Measurements from ENCODE around the gene KRT76. TPM values are rescaled to one million over a fixed set of nuclear protein-coding genes. Genes with fewer than 3 reads are reported as not detected.

The KRT76 gene
- total RNA-seq, 2 experiments from 2014 or later: not detected

DNA sequence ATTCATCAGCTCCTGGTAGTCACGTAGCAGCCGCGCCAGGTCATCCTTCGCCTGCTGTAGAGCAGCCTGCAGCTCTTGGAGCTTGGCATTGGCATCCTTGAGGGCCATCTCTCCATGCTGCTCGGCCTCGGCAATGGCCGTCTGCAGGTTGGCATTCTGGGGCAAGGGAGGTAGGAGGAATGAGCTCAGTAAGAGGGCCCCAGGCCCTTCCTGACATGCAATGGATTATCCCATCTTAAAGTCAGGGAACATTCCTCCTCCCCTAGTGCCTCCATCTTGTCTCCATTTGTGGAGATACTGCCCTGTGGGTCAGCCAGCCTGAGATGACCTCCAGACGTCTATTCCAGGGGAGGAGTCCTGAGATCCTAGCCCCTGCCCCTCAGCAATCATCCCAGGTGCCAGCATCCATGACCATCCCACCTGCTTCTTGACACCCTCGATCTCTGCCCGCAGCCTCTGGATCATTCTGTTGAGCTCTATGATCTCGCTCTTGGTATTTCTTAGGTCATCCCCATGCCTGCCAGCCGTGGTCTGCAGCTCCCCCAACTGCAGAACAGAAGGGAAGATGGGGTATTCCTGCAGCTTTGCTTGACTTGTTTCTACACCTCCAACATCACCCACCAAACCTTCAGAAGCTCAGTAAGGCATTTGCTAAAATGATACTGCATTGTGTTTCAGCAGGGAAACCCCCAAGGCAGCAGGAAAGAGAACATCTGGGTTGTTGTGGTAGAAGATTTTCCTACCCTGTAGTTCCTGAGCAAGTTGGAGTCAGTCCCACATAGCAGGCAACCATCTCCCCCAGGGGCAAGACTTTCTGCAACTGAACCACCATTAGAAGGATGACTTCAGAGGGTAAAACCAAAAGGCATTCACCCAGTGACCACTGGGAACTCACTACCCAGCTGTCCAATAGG is 14.4 kb upstream of the KRT76 start:
- Mint-ChIP-seq H3K4me1 (ENCODE audit: low read depth) (peaks cover 13% of the 10 kb centered on the region), H3K9me3 (no peaks in the 10 kb centered on the region), H3K27ac (no peak overlapping the region), H3K4me3 (no peak overlapping the region), H3K27me3 (ENCODE audit: low read depth) (peaks cover 14% of the 10 kb centered on the region), H3K36me3 (ENCODE audit: low read depth) (no peaks in the 10 kb centered on the region)
- DNase-seq: no peak
- CTCF ChIA-PET: interaction anchor here (0.8 to 1.6 kb wide), 4 partner anchors 88 to 93 kb away, joined by 3 to 5 read pairs (median 4); no protein-coding TSS in a partner anchor
- intact Hi-C loops (cut with micrococcal nuclease): no loop called here

DNA sequence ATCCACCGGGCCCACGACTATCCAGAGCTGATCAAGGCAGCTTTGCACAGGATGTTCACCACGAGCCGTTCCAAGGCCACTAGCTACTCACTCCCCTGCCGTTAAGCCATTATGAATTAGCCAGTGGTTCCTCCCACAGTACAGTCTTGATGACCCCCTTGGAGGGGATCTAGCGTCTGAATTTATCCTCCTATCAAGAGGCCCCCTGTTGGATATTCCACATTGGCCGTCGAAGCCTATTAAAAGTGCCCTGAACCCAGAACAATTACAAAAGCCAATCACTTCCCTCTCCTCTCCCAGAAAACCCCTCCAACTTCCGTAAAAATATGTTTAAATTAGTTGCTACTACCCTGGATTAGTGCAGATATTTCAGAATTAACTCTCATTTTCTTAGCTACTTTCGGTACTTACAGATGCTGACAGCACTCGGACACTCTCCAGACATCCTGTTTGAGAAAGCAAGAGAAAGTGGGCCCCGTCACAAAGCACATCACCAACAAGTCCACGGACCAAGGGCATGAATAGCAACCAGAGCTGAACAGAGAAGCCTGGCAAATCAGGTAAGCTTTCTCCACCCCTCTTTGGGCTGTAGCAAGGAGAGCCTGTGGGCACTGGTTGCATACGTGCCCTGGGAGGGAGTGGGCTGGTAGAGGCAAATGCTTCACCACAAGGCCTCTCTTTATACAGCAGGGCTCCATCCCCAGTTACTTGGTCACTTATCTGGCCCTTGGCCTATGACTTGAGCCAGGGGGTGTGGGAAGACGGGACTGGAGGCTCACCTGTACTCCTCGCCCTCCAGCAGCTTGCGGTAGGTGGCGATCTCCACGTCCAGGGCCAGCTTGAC is 13.5 kb upstream of the KRT76 start:
- no peaks in the 10 kb centered on the region for H3K36me3 Mint-ChIP-seq (ENCODE audit: low read depth)
- no peak overlapping the region for H3K27ac Mint-ChIP-seq
- peaks cover 13% of the 10 kb centered on the region for H3K4me1 Mint-ChIP-seq (ENCODE audit: low read depth)
- no peak for DNase-seq
- no peaks in the 10 kb centered on the region for H3K9me3 Mint-ChIP-seq
- H3K27me3 Mint-ChIP-seq (ENCODE audit: low read depth): peaks cover 14% of the 10 kb centered on the region
- no peak overlapping the region for H3K4me3 Mint-ChIP-seq
- intact Hi-C loops (cut with micrococcal nuclease): no loop called here
- CTCF ChIA-PET: interaction anchor here (1.1 to 1.6 kb wide), 2 partner anchors 89 to 94 kb away, joined by 4 read pairs; no protein-coding TSS in a partner anchor

DNA sequence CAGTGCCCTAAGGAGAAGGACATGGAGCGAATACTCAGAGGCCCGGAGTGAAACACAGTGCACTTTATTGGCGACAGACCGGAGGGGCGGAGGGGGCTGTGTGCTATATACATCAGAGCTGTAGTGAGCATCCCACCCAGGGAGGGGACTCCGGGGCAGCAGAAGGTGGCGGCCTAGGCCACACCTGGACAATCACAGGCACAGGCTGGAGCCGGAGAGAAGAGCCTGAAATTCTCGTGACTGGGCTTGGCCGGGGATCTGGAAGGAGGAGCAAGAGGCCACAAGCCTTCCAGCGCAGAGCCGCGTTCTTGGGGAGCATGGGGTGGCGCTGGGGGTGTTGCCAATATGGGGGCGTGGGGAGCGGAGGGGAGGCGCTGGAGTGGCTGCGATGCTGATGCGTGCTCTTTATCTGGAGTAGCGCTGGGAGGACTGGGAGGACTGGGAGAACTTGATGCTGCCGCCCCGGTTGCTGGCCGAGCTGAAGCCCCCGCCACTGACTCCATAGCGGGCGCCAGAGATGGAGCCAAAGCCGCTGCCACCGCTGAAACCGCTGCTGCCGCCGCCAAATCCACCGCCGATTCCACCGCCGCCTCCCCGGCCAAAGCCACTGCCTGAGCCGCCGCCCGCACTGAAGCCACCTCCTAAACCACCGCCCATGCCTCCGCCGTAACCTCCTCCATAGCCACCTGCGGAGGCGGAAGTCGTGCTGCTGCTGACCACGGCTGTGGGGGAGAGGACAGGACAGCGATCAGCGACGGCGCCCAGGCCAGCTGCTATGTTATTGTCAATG is 12.7 kb upstream of the KRT76 start:
- CTCF ChIA-PET: interaction anchor here (1.1 to 1.6 kb wide), 2 partner anchors 90 to 95 kb away, joined by 4 read pairs; no protein-coding TSS in a partner anchor
- Mint-ChIP-seq H3K27ac (no peak overlapping the region), H3K27me3 (ENCODE audit: low read depth) (peaks cover 14% of the 10 kb centered on the region), H3K36me3 (ENCODE audit: low read depth) (no peaks in the 10 kb centered on the region), H3K4me3 (no peak overlapping the region), H3K9me3 (no peaks in the 10 kb centered on the region), H3K4me1 (ENCODE audit: low read depth) (peaks cover 13% of the 10 kb centered on the region)
- DNase-seq: peak; percentile 17
- intact Hi-C loops (cut with micrococcal nuclease): no loop called here

DNA sequence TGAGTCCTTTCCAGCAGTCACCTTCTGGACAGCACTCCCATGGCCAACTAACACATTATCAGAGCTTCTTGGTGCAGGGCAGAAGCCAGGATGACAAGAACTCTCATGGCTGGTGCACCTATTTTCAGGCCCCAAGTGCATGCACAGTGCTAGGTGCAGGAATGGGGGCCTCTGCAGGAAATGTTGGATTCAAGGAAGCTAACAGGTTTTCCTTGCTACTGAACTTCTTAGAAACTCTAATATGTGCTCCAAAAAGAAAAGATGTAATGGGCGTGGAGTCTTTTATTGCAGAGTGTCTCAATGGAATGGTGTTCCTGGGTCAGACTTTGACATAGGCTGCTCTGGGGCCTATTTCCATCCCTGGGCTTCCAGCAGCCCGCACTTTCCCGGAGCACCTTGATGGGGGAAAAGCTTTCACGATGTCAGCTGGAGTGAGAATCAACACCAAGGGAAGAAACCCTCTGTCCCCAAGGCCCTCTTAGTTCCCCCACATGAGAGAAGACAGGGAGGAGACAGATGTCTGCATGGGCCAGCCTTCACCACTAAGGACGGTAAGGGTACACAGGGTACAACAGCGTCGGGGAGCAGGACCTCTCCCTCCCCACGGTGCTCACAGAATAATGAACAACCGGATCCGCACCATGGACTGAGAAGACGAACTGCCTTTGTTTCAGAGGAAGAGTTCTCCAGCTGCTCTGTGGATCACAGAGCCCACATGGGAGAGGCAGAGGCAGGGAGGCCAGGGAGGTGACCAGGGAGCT is 11.9 kb upstream of the KRT76 start:
- Mint-ChIP-seq H3K27me3 (ENCODE audit: low read depth) (peaks cover 14% of the 10 kb centered on the region), H3K27ac (no peak overlapping the region), H3K4me3 (no peak overlapping the region), H3K4me1 (ENCODE audit: low read depth) (peaks cover 13% of the 10 kb centered on the region), H3K36me3 (ENCODE audit: low read depth) (no peaks in the 10 kb centered on the region), H3K9me3 (no peaks in the 10 kb centered on the region)
- intact Hi-C loops (cut with micrococcal nuclease): no loop called here
- DNase-seq: no peak
- CTCF ChIA-PET: interaction anchor here (0.7 kb wide), 1 partner anchor 209 kb away, joined by 3 read pairs; no protein-coding TSS in a partner anchor

DNA sequence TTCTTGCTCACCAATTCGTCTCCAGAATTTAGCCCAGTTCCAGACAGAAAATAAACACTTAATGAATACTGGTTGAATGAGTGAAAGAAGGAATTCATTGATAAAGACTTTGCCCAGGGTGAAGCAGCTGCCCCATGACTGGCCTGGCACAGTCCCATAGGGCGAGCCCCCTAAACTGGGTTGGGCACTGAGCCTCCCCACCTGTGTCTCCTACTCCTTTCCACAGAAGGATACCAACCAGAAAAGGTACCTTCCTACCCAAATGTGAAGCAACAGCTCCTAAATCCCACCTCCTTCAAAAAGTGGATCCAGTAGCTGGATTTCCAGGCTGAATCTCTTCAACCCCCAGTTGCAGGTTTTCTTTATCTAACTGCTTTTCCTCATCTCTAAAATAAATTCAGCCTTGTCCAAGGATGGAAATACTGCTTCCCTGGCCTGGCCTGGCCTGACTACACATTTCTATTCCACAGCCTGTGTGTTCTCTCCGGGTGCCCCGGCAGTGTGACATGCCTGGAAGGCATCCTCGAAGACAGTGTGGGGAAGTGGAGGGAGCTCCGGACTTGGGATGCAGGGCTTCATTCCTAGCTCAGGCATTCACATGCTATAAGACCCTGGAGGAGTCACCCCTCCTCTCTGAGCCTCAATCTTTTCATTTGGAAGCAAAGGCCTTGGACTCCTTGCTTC is 11.2 kb upstream of the KRT76 start:
- DNase-seq: no peak
- no peak overlapping the region for H3K4me3 Mint-ChIP-seq
- peaks cover 13% of the 10 kb centered on the region for H3K4me1 Mint-ChIP-seq (ENCODE audit: low read depth)
- CTCF ChIA-PET: interaction anchor here (0.7 kb wide), 1 partner anchor 208 kb away, joined by 3 read pairs; no protein-coding TSS in a partner anchor
- intact Hi-C loops (cut with micrococcal nuclease): no loop called here
- H3K27me3 Mint-ChIP-seq (ENCODE audit: low read depth): peaks cover 14% of the 10 kb centered on the region
- no peak overlapping the region for H3K27ac Mint-ChIP-seq
- H3K36me3 Mint-ChIP-seq (ENCODE audit: low read depth): no peaks in the 10 kb centered on the region
- H3K9me3 Mint-ChIP-seq: no peaks in the 10 kb centered on the region

DNA sequence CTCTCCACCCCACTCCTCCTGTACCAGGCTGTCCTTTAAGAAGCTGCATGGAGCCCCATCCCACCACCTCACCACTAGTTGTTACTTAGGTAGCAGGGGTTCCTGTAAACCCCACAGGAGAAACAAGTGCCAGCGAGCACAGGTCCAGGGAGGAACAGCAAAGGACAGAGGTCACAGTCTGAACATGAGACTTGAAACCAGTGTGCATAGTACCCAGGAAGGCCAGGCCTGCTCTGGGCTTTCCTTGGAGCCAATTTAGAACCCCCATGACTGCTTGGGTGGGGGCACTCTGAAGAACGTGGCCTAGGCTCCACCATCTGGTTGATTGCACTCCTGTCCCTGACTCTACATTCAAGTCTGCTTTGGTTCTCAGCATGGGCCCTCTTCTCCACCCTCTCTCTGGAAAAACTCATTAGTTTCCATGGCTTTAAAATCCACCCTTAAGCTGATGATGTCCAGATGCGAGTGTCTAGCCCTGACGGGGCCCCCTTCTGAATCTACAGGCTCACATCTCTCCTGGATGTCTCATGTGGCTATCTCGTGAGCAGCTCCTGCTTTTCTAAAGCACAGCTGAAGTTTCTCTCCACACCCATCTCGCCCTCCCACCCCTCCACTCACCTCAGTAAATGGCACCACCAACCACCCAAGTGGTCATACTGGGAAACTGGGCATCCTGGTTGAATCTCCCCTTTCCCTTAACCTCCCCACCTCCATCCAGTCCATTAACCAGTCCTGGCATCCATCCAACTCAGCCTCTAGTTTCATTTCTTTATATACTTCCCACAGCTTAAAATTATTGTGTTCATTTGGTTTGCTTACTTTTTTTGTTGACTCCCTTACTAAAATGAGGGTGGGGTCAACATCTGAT is 10.4 kb upstream of the KRT76 start:
- intact Hi-C loops (cut with micrococcal nuclease): no loop called here
- peaks cover 13% of the 10 kb centered on the region for H3K4me1 Mint-ChIP-seq (ENCODE audit: low read depth)
- no peak for DNase-seq
- no peak overlapping the region for H3K4me3 Mint-ChIP-seq
- peaks cover 14% of the 10 kb centered on the region for H3K27me3 Mint-ChIP-seq (ENCODE audit: low read depth)
- CTCF ChIA-PET: no interaction called here
- H3K27ac Mint-ChIP-seq: no peak overlapping the region
- H3K9me3 Mint-ChIP-seq: no peaks in the 10 kb centered on the region
- no peaks in the 10 kb centered on the region for H3K36me3 Mint-ChIP-seq (ENCODE audit: low read depth)

DNA sequence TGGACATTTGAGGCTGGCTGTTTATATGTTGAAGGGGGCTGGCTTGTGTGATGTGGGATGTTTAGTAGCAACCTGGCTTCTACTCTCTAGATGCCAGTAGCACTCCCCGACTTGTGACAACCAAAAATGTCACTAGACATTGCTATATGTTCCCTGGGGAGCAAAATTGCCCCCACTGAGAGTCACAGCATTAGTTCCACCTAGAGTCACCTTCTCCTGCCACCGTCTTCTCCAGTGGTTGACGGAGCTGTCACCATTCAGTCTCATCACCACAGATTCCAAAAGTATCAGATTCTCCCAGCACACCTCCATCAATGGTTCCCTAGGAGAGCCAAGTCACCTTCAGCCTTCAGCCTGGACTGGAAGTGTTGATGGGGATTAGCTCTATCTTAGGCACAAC is 7.8 kb upstream of the KRT76 start:
- no peak for DNase-seq
- intact Hi-C loops (cut with micrococcal nuclease): no loop called here
- H3K36me3 Mint-ChIP-seq (ENCODE audit: low read depth): no peaks in the 10 kb centered on the region
- H3K9me3 Mint-ChIP-seq: no peaks in the 10 kb centered on the region
- CTCF ChIA-PET: no interaction called here
- no peak overlapping the region for H3K4me3 Mint-ChIP-seq
- no peak overlapping the region for H3K27ac Mint-ChIP-seq
- H3K27me3 Mint-ChIP-seq (ENCODE audit: low read depth): peaks cover 8% of the 10 kb centered on the region
- H3K4me1 Mint-ChIP-seq (ENCODE audit: low read depth): peaks cover 5% of the 10 kb centered on the region

DNA sequence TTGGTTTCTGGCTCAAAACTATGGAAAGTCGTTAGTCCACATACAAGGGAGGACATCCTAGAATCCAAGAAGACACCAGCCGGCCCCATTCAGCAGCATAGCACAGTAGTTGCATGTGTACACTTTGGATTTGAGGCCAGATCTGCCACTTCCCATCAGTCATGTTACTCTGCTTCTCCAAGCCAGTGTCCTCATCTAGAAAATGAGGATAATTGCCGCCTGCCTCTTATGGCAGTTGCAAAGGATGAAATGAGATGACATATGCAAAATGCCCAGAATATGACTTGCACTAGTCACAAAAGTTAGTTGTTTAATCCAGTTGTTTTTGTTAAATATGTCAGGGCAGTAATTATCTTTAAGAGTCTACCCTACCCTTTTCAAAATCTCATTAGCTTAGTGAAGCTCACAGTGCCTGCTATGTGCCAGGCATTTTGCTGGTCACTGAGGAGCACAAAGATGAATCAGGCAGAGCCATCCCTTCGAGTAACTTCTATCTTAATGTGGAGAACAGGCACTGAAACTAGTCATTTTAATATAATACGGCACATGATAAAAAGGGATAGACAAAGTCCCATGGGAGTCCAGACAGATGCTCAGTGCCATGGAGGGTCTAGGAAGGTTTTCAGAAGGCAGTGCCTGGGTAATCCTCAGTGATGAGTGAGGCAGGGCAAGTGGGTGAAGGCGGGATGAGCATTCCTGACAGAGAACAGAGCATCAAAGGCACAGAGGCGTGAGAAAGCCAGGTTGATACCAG is 6.6 kb upstream of the KRT76 start:
- CTCF ChIA-PET: no interaction called here
- Mint-ChIP-seq H3K27ac (no peak overlapping the region), H3K36me3 (ENCODE audit: low read depth) (no peaks in the 10 kb centered on the region), H3K4me3 (no peak overlapping the region), H3K27me3 (ENCODE audit: low read depth) (no peaks in the 10 kb centered on the region), H3K9me3 (no peaks in the 10 kb centered on the region), H3K4me1 (ENCODE audit: low read depth) (no peaks in the 10 kb centered on the region)
- intact Hi-C loops (cut with micrococcal nuclease): no loop called here
- no peak for DNase-seq

DNA sequence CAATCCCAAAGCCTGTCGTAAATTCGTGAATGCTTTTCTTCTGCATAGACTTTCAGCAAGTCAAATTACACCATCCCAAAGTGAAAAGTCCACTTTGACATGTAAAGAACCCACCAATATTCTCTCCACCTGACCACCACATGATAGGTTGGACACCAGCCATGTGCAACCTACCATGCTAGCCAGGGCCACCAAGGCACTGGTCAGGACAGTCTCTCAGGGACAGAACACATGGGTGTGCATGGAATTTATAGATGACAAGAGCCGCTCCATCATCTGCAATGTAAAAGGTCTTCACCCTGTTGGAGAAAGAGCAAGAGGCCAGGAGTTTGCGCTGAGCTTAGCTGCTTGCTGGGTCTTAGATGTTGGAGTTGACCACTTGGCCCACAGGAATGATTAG is 5.4 kb upstream of the KRT76 start:
- H3K4me3 Mint-ChIP-seq: no peak overlapping the region
- H3K9me3 Mint-ChIP-seq: no peaks in the 10 kb centered on the region
- DNase-seq: no peak
- H3K36me3 Mint-ChIP-seq (ENCODE audit: low read depth): no peaks in the 10 kb centered on the region
- CTCF ChIA-PET: no interaction called here
- no peak overlapping the region for H3K27ac Mint-ChIP-seq
- no peaks in the 10 kb centered on the region for H3K4me1 Mint-ChIP-seq (ENCODE audit: low read depth)
- intact Hi-C loops (cut with micrococcal nuclease): no loop called here
- H3K27me3 Mint-ChIP-seq (ENCODE audit: low read depth): no peaks in the 10 kb centered on the region

Measured in activated naive CD4-positive, alpha-beta T cell treated with anti-CD3 and anti-CD28 coated beads for 36 hours (primary cell).